Head of caudate nucleus (tissue), 42 donors: Measurements from ENCODE around the gene IL15RA.
"Not testable (repeated sequence)": the region's sequence is repeated elsewhere in the genome, so short reads cannot be mapped to it uniquely, and the experiment has no call there.

ENCODE experiments used
- DNase-seq, 42 donors: peaks; one replicate each; pipeline versions ENCODE4 v3.0.0 to v3.0.0-alpha.2; 2020 to 2021; ENCODE audit warnings: mixed read lengths in 7 of 42
- intact Hi-C: fragments of 100-400 bp; cut with DNase I; formaldehyde crosslinking; loops from one replicate; pipeline ENCODE4 v1.15.0; 2022

The IL15RA gene

GRCh38 chr10:5960070-5960972 is 17.0 kb downstream of the IL15RA start:
- intact Hi-C loops, result no loop called here
- DNase-seq, result peak in 3 of 42 donors; percentile 12 to 35 (median 21)

DNA sequence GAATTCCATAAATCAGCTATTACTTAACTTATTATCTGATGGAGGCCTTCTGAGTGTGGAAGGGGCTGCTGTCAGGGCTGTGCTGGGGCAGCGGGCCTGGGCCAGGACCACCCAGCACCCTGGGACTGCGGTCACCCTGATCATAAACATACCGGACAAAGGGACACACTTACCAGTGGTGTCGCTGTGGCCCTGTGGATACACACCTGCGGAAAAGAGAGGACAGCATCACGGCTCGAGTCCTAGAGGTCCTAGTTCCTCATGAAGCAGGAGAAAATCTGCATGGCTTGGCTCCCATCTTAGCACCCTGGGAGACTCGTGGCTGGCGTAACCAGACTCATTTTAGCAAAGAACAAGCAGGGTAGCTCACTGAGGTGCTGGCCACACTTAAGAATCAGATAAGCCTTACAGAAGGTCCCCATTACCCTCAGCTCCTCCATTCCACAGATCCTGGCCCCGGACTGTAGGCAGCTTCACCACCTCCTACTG is 17.7 kb downstream of the IL15RA start:
- intact Hi-C loops, result no loop called here
- DNase-seq, result peak in 1 of 42 donors; percentile 19

DNA sequence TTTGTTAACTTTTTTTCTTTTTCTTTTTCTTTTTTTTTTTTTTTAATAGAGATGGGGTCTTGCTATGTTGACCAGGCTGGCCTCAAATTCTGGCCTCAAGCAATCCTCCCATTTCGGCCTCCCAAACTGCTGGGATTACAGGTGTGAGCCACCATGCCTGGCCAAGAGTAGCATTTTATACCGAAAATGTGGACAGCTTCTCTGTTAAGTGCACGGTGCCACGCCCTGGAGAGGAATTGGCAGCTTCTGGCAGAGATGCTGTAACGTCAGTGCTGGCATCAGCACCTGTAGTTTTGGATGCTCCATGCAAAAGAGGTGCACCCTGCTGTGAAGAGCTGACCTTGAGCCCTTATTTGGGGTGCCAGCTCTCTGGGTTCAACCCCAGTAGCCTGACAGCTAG is 18.2 kb downstream of the IL15RA start:
- intact Hi-C loops, result no loop called here

DNA sequence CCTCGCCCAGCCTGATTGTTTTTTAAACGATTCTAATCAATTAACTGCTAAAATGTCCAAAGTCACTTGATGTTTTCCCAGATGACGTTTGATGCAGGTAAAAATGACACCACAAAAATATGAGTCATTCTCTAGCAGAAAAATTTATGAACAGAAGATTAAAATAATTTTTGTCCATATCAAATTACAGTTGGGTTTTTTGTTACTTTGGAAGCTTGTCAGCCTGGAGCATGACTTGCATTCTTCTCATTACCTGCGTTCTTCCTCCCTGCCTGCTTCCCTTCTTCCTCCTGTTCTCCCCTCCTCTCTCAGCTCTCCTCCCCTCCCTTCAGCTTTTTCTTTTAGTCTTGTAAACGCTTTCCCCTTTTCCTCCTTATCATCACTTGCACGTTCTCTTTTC is 18.7 kb downstream of the IL15RA start:
- no peak for DNase-seq
- intact Hi-C loops, result no loop called here

More for the DNA sequence above, 18.2 kb downstream of the IL15RA start:
- peak in 2 of 42 donors; percentile 5 to 6 for DNase-seq

DNA sequence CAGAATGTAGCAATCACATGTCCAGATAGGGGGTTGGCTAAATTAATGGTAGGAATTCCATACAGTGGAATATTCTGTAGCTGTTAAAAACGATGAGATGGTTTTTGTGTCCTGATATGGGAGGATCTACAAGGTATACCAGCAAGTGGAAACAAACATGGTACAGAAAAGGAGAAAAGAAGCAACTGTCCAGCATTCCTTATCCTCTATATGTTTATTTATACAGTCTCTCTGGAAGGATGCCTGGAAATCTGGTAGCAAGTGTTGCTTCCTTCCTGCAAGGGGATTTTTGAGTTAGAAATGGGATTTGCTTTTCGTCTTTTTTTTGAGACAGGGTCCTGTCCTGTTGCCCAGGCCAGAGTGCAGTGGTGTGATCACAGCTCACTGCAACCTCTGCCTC is 19.3 kb downstream of the IL15RA start:
- intact Hi-C loops, result no loop called here

GRCh38 chr10:5956146-5956936 is 21.0 kb downstream of the IL15RA start:
- no peak for DNase-seq
- intact Hi-C loops, result no loop called here

More for the DNA sequence above, 19.3 kb downstream of the IL15RA start:
- DNase-seq, result no peak

- DNase-seq, result no peak
- intact Hi-C loops, result no loop called here
Measured at GRCh38 chr10:5953676-5954075, 23.7 kb downstream of the IL15RA start.

- intact Hi-C loops, result no loop called here
- DNase-seq, result no peak
Measured at GRCh38 chr10:5952731-5953385, 24.5 kb downstream of the IL15RA start.

- intact Hi-C loops, result no loop called here
- no peak for DNase-seq
Measured at GRCh38 chr10:5951721-5952407, 25.5 kb downstream of the IL15RA start.

DNA sequence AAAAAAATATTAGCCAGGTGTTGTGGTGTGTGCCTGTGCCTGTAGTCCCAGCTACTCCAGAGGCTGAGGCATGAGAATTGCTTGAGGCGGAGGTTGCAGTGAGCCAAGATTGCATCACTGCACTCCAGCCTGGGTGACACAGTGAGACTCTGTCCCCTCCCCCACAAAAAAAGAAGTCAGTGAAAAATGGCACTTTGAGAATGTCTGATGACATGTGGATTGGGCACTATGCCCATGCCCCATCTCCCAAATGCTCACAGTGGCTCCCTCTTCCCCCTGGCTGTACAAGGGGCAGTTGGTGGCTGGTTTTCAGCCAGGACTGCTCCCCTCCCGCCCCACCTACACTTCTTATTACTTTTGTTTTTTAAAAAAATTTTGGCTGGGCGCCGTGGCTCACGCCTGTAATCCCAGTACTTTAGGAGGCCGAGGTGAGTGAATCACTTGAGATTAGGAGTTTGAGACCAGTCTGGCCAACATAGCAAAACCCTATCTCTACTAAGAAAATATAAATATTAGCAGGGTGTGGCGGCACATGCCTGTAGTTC is 26.1 kb downstream of the IL15RA start:
- intact Hi-C loops, result no loop called here
- no peak for DNase-seq

DNA sequence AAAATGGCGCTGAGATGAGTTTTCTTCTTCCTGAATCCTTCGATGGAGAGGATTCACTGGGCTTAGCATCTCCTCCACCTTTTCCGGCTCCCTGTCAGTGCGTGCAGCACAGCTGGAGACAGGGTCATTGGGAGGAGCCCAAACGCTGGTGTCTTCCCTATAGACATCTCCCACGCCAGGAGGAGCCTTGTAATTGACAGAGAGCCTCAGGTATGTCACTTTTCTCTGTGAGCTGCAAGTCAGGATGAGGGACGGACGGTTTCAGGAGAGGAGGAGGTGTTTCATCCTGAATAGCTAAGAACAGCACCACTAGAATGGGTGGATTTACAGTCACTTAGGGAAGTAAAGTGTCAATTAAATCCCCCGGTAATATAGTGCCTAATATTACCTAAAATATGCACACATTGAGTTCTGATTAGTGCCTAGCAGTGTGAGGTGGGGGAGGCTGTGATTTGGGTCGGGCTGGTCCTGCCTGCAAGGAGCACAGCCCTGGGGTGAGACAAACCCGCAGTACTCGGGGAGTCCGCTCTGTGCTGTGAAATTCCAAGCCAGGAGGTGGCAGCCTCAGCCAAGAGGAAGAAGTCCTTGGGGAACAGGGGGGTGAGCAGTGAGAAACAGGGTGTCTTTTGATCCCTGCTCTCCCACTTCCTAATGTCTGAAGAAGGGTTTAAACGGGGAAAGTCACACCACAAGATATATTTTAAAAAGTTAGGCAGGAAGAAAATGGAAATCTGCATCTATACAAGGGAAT is 28.2 kb downstream of the IL15RA start:
- DNase-seq, result peak; percentile 60 to 91 (median 78)
- intact Hi-C loops, result no loop called here

DNA sequence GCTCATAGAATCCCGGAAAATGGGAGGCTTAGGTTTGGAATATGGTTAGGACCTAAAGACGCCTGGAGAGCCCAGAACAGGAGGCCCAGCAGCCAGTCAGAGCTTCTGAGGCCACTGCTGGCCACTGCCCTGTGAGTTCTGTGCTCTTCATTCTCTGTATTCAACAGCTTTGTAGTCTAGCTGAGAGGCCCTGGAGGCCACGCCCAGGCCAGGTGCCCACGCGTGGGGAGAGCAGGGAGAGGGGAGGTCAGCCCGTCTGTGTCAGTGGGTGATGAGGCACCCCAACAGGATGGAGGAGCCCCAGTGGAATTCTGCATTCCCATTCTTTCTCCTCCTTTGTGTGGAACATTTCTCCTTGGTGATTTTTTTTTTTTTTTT is 29.1 kb downstream of the IL15RA start:
- DNase-seq, result no peak
- intact Hi-C loops, result no loop called here

- no peak for DNase-seq
- intact Hi-C loops, result no loop called here
Measured at GRCh38 chr10:5947471-5948207, 29.7 kb downstream of the IL15RA start.

GRCh38 chr10:5946786-5947185 is 30.6 kb downstream of the IL15RA start:
- intact Hi-C loops, result no loop called here
- no peak for DNase-seq

GRCh38 chr10:5946419-5946775 is 30.9 kb downstream of the IL15RA start:
- DNase-seq, intact Hi-C loops: not testable (repeated sequence)

DNA sequence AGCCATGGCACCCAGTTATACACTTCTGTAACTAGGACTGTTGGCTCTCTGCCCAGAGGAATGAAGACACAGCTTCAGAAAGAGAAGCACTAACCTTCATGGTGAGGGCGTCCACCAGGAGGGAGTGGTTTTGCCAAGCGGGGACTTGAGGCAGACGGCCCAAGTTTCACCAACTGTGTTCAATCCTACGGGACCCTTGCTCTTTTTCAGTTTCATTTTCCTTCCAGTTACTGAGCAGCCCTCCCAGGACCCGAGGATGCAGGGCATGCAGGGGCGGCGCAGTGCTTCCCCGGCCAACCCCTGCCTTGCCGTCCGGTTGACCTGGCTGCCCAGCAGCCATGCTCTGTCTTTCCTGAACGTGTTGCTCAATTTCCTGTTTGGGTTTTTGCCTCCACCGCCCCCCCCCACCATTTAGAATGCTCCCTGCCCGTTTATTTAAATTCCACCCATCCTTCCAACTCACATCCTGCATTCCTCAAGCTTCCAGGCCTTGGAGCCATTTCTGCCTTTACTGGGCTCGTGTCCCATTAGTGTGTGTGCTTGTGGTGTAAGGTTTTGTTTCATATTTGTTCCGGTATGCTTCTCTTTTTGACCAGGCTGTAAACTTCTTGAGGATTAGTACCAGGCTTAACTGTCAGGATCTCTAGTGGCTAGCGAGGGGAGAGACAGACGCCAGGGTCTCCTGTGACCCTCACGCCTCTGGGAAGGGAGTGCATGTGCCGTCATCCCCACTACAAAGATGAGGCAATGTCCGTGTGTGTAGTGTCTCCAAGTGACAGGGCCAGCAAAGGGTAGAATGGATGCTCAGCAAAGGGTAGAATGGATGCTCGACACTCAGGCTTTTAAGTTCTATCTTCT is 31.6 kb downstream of the IL15RA start:
- intact Hi-C loops, result no loop called here
- DNase-seq, result peak in 10 of 42 donors; percentile 12 to 57 (median 26)

- no peak for DNase-seq
- intact Hi-C loops, result no loop called here
Measured at GRCh38 chr10:5945190-5945509, 32.2 kb downstream of the IL15RA start.
